GM10266 (cell line): ENCODE data around the gene ERVW-1.
"Not testable (repeated sequence)": the region's sequence is repeated elsewhere in the genome, so short reads cannot be mapped to it uniquely, and the experiment has no call there.

Experiments
- DNase-seq: peaks from one replicate; pipeline ENCODE4 v3.0.0; 2012; ENCODE audit errors: extremely low spot score
- CTCF ChIP-seq: IDR thresholded peaks from 2 replicates; pipeline ENCODE4 v1.5.1; 2012; ENCODE audit warnings: mild to moderate bottlenecking, low read depth; ENCODE audit not compliant: control insufficient read depth, insufficient read depth; ENCODE audit errors: missing control alignments

Gene ERVW-1

GRCh38 chr7:92478711-92479110 lies 965 bp upstream of the ERVW-1 start:
- DNase-seq = no peak
- no peak for TF ChIP-seq CTCF

GRCh38 chr7:92478095-92478494 lies 349 bp upstream of the ERVW-1 start:
- DNase-seq = no peak
- TF ChIP-seq CTCF = no peak

- not testable (repeated sequence) for DNase-seq
Observed at GRCh38 chr7:92475851-92476590, 1.7 kb downstream of the ERVW-1 start.

- DNase-seq = not testable (repeated sequence)
Observed at GRCh38 chr7:92475261-92475770, 2.4 kb downstream of the ERVW-1 start.

GRCh38 chr7:92473989-92474388 lies 3.8 kb downstream of the ERVW-1 start:
- not testable (repeated sequence) for DNase-seq

- not testable (repeated sequence) for DNase-seq
Observed at GRCh38 chr7:92468589-92468988, 9.2 kb downstream of the ERVW-1 start.

GRCh38 chr7:92466682-92467081 lies 11.1 kb downstream of the ERVW-1 start:
- TF ChIP-seq CTCF = no peak

GRCh38 chr7:92464515-92464914 lies 13.2 kb downstream of the ERVW-1 start:
- DNase-seq = no peak
- TF ChIP-seq CTCF = no peak

More at GRCh38 chr7:92466682-92467081, 11.1 kb downstream of the ERVW-1 start:
- DNase-seq = no peak

- DNase-seq = no peak
- TF ChIP-seq CTCF = no peak
Observed at GRCh38 chr7:92462560-92462959, 15.2 kb downstream of the ERVW-1 start.
